ENCODE results near the gene TBC1D16. TPM values are rescaled to one million over a fixed set of nuclear protein-coding genes. Genes with fewer than 3 reads are reported as not detected.

Gene TBC1D16
- total RNA-seq, 2 experiments from 2014 or later: 0.74 to 1.2 TPM

DNA sequence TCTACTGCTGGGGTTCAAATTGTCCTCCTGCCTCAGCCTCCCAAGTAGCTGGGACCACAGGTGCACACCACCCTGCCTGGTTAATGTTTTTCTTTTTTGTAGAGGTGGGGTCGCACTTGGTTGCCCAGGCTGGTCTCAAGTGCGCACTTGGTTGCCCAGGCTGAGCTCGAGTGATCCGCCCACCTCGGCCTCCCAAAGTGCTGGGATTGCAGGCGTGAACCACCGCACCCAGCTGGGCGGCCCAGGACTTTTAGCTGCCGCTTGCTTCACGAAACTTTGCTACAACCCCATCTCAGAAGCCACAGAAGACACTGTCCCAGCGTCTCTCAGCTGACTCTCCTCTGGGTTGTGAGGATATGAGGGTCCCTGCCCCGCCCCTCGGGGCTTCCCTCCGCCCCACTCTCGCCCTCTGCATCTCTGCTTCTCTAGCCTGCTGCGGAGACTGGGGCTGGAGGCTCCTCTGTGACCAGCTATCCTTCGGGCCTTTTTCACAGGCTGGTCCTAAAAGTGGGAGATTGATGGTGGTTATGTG is 147.6 kb downstream of the TBC1D16 start:
- CTCF ChIA-PET: interaction anchor here (1.3 to 1.4 kb wide), 2 partner anchors 13 to 17 kb away, joined by 3 read pairs; no protein-coding TSS in a partner anchor
- Mint-ChIP-seq H3K36me3 (ENCODE audit: low read depth) (no peaks in the 10 kb centered on the region), H3K4me3 (no peak overlapping the region), H3K27me3 (peaks cover 25% of the 10 kb centered on the region), H3K27ac (no peak overlapping the region), H3K4me1 (no peaks in the 10 kb centered on the region), H3K9me3 (no peaks in the 10 kb centered on the region)
- no peak for DNase-seq
- POLR2A ChIA-PET: no interaction called here

- no peaks in the 10 kb centered on the region for H3K36me3 Mint-ChIP-seq (ENCODE audit: low read depth)
- no peak for DNase-seq
- H3K9me3 Mint-ChIP-seq: no peaks in the 10 kb centered on the region
- peaks cover 26% of the 10 kb centered on the region for H3K27me3 Mint-ChIP-seq
- no peak overlapping the region for H3K4me3 Mint-ChIP-seq
- H3K27ac Mint-ChIP-seq: no peak overlapping the region
- ChIA-PET CTCF (interaction anchor here (0.8 kb wide), 1 partner anchor 13 kb away, joined by 3 read pairs; no protein-coding TSS in a partner anchor), POLR2A (no interaction called here)
- H3K4me1 Mint-ChIP-seq: no peaks in the 10 kb centered on the region
Measured at GRCh38 chr17:79887451-79887991, 148.2 kb downstream of the TBC1D16 start.

- Mint-ChIP-seq H3K4me3 (no peak overlapping the region), H3K36me3 (ENCODE audit: low read depth) (no peaks in the 10 kb centered on the region), H3K9me3 (no peaks in the 10 kb centered on the region), H3K27me3 (peaks cover 29% of the 10 kb centered on the region), H3K27ac (no peak overlapping the region), H3K4me1 (no peaks in the 10 kb centered on the region)
- ChIA-PET POLR2A (no interaction called here), CTCF (no interaction called here)
- DNase-seq: no peak
Measured at GRCh38 chr17:79883202-79883601, 152.5 kb downstream of the TBC1D16 start.

Other genes starting within 250 kb of the TBC1D16 start
- 1 to 10 TPM; 4.3 to 6.4 TPM for gene CBX8, start 238.8 kb downstream of the TBC1D16 start, total RNA-seq
- 10 to 100 TPM; 35.0 TPM for gene CBX4, start 196.4 kb downstream of the TBC1D16 start, total RNA-seq
- gene CCDC40, start 770 bp upstream of the TBC1D16 start, total RNA-seq: not detected
- gene GAA, start 65.7 kb upstream of the TBC1D16 start, total RNA-seq: 10 to 100 TPM; 14.7 to 16.3 TPM
- gene EIF4A3, start 111.3 kb upstream of the TBC1D16 start, total RNA-seq: 100 to 1,000 TPM; 148 to 157 TPM
- gene CARD14, start 134.2 kb upstream of the TBC1D16 start, total RNA-seq: not detected
- 10 to 100 TPM; 31.5 to 34.3 TPM for gene SGSH, start 184.5 kb upstream of the TBC1D16 start, total RNA-seq
- 1 to 10 TPM; 5.9 to 6.1 TPM for gene SLC26A11, start 184.6 kb upstream of the TBC1D16 start, total RNA-seq
- 100 to 1,000 TPM; 579 to 602 TPM for gene RNF213, start 225.0 kb upstream of the TBC1D16 start, total RNA-seq

Data from activated CD4-positive, alpha-beta T cell treated with anti-CD3 and anti-CD28 coated beads, Interleukin-2, amount 10 ng/mL, durations not matched to agents 7 days and 5 days (primary cell).